Hematopoietic multipotent progenitor cell treated with erythropoietin and hydrocortisone succinate and interleukin-3 and kit ligand, for 6 days (in vitro differentiated cells): ENCODE results near the gene SMARCB1.

Source experiments
- DNase-seq: peaks from one replicate; pipeline ENCODE4 v3.0.0-alpha.2; 2015

Gene SMARCB1

GRCh38 chr22:23786752-23787599 is at the start of gene SMARCB1:
SMARCB1 (plus strand) TSS chr22:23786966; CDS start chr22:23787170, 204 bp downstream.
- DNase-seq, result peak; percentile 96

- no peak for DNase-seq
These were observed 49.1 kb upstream of the SMARCB1 start for GRCh38 chr22:23737696-23738095.

GRCh38 chr22:23742505-23743264 is 44.1 kb upstream of the SMARCB1 start:
- DNase-seq, result no peak

GRCh38 chr22:23743303-23743705 is 43.5 kb upstream of the SMARCB1 start:
- DNase-seq, result no peak

- DNase-seq, result no peak
These were observed 42.8 kb upstream of the SMARCB1 start for GRCh38 chr22:23744001-23744400.

- no peak for DNase-seq
These were observed 42.3 kb upstream of the SMARCB1 start for GRCh38 chr22:23744485-23744884.

- DNase-seq, result peak; percentile 53
These were observed 41.0 kb upstream of the SMARCB1 start for GRCh38 chr22:23745791-23746190.

DNA sequence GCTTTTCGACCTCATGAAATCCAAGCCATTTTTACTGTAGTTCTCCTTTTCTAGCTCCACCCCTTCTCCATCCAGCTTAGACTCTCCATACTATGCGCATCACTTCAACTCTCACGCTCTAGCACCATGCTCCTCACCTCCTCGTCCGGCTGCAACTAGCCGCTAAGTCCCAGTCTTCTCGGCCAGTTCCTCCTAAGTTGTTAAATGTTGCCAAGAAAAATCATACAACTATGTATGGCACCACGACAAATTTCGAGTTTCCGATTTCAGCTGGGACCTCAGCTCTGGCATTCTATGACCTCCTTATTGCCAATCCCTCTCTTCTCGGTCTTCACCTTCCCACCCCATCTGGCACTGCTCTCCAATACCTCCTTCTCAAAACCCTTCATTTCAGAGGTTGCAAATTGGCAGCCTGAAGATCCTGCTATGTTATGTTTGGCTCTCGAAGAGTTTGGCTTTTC is 36.9 kb upstream of the SMARCB1 start:
- DNase-seq, result no peak

- DNase-seq, result no peak
These were observed 36.4 kb upstream of the SMARCB1 start for GRCh38 chr22:23750367-23750713.

GRCh38 chr22:23750714-23751440 is 35.9 kb upstream of the SMARCB1 start, which contains the start of gene ZNF70:
ZNF70 (minus strand) TSS chr22:23751112; CDS start chr22:23745140, 5,972 bp downstream.
- DNase-seq, result peak; percentile 94

- peak; percentile 57 for DNase-seq
These were observed 35.2 kb upstream of the SMARCB1 start for GRCh38 chr22:23751441-23751996.

- no peak for DNase-seq
These were observed 34.6 kb upstream of the SMARCB1 start for GRCh38 chr22:23752090-23752691.

DNA sequence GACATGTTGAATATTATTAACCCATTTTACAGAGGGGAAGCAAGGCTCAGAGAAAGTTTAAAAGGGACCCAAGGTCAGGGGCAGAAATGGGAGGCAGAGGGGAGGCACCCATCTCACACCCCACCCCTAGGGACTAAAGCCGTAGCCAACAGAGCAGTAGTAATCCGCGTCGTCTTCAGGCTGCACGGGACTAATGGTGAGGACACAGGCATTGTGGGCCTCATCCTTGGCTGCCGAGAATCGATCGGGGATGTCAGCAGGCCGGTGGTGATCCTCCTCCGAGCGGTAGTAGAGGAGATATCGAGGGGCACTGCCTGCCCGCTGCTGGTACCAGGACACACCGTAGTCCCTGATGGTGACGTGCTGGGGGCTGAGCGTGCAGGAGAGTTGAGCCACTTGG is 34.0 kb upstream of the SMARCB1 start:
- no peak for DNase-seq

GRCh38 chr22:23753385-23753784 is 33.4 kb upstream of the SMARCB1 start:
- no peak for DNase-seq

GRCh38 chr22:23754220-23754919 is 32.4 kb upstream of the SMARCB1 start, which contains the start of gene VPREB3:
VPREB3 (minus strand) TSS chr22:23754425; CDS start chr22:23754363, 62 bp downstream.
- DNase-seq, result no peak

GRCh38 chr22:23754980-23755636 is 31.7 kb upstream of the SMARCB1 start:
- no peak for DNase-seq

DNA sequence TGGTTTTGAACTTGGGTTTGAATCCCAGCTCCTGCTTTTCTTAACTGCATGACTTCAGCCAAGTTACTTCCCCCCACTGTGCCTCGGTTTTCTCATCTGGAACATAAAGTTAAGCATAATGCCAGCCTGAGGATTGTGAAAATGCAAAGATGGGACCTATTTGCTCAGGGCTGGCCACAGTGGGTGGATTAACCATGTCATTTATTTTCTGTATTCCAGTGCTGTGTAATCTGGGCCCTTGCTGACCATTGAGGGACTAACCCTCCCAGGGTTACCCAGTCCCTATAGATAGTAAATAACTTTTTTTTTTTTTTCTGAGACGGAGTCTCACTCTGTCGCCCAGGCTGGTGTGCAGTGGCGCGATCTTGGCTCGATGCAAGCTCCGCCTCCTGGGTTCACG is 31.1 kb upstream of the SMARCB1 start:
- DNase-seq, result no peak

DNA sequence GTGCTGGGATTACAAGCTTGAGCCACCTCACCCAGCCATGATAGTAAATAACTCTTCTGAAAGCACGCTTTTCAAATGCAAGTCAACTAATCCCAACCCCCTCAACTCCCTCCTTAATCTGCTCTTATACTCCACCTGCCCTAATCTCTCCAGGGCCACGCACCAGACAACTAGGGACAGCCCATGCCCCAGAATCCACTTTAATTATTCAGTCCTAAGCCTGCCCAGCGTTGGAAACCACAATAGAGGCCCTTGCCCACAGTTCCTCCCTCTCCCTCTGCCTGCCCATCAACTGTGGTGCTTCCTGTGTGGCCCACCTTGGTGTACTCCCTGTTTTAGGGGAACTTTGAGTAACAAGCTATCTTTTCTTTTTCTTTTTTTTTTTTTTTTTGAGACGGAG is 29.9 kb upstream of the SMARCB1 start:
- peak; percentile 59 for DNase-seq

GRCh38 chr22:23759566-23759965 is 27.2 kb upstream of the SMARCB1 start:
- DNase-seq, result no peak

DNA sequence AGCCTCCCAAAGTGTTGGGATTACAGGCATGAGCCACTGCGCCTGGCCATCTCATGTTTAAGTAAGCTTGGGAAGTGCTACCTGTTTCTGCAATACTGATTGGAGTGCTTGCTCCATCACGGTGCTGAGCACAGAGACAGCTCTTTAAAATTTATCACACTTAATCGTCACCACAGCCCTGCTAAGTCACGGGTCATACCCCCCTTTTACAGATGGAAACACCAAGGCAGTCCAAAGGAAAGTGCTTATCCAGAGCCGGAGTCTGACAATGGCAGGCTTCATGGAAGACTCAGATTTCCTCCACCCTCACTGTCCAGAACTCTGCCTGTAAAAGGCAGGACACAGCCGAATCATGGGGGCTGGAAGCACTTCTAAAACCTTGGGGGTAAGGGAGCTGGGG is 26.7 kb upstream of the SMARCB1 start:
- no peak for DNase-seq
